HL-60 (cell line): ENCODE data around the gene CENPM.

ENCODE experiments used
- CTCF ChIP-seq: IDR thresholded peaks from one replicate; pipeline ENCODE4 v1.5.1; 2011; ENCODE audit warnings: low read length, control low read depth, inconsistent platforms; ENCODE audit not compliant: insufficient read depth
- SPI1 ChIP-seq: IDR thresholded peaks from 2 replicates; pipeline ENCODE4 v1.6.1; 2012; ENCODE audit warnings: low read depth, mild to moderate bottlenecking, borderline replicate concordance

- TF ChIP-seq CTCF (no peak), SPI1 (no peak)
Measured at GRCh38 chr22:41900652-41901312, 46.2 kb downstream of the CENPM start.
